Right hindlimb (tissue), 1 donor: ENCODE data around the gene NOTCH1.
A peak's percentile ranks its signal among the peaks of the same experiment; 100 is the strongest.

Source experiments
- DNase-seq: peaks from one replicate; pipeline ENCODE4 v3.0.0-alpha.2; 2018

Gene NOTCH1

DNA sequence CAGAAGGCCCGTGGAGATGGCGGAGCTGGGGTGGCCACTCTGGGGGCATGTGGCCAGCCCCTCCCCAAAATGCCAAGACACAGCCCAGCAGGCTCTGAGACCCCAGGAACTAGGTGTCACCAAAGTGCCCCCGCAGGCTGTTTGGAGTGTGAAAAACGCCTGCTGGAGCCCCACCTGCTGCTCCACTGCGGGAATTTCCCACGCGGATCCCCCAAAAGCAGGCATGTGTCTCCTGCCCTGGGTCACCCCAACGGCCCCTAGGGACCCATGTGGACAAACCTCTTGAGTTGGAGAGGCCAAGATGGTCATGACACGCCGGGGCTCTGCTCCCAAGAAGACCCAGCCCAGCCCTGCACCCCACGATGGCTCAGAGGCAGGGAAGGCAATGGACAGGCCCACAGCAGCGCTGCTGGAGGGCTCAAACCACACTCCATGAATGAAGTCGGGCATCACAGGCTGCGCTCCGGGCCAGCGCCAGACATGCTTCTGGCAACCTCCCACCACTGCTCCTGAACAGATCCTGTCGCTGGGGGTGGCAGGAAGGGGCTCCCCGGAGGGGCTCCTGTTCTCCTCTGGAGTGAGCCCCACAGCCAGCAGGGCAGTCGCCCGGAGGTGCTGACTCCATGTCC is 15.3 kb downstream of the NOTCH1 start:
- no peak for DNase-seq

DNA sequence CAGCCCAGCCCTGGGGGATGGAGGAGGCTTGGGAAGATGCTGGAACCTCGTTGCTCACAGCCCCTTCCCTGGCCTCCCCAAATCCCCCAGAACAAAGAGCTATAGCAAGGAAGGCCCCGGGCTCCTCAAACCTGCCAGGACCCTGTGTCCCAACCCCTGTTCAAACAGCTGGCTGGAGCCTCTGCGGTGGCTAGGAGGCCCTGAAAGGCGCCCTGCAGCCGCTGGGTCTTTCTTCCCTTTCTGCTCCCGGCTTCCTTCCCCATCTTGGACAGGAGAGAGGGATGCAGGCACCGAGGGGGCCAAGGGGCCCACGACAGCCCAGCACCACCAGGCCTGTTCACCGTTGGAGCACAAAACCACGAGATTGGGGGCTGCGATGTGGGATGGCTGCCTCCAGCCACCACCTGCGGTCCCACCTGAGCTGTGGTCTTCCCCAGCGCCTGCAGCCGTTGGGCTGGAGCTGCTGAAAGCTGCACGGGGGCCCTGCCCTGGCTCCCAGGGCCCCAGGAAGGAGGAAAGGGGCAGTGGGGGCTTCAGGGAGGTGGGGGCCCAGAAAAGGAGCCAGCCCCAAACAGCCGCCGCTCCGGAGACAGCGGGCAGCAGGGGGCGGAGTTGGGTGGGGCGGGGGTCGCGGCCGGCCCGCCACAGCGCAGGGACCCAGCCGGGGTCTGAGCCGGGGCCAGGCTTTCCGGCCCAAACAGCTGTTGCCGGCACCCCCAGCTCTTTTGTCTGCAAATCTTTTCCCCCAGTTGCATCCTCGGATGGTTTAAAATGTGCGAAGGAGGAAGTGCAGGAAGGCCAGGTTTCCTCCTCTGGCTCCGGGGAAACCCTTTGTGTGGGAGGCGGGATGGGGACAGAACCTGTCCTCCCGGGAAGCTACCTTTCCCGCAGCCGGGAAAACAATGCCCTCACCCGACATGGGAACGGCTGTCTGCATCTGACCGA is 16.1 kb downstream of the NOTCH1 start:
- DNase-seq: peak; percentile 49

DNA sequence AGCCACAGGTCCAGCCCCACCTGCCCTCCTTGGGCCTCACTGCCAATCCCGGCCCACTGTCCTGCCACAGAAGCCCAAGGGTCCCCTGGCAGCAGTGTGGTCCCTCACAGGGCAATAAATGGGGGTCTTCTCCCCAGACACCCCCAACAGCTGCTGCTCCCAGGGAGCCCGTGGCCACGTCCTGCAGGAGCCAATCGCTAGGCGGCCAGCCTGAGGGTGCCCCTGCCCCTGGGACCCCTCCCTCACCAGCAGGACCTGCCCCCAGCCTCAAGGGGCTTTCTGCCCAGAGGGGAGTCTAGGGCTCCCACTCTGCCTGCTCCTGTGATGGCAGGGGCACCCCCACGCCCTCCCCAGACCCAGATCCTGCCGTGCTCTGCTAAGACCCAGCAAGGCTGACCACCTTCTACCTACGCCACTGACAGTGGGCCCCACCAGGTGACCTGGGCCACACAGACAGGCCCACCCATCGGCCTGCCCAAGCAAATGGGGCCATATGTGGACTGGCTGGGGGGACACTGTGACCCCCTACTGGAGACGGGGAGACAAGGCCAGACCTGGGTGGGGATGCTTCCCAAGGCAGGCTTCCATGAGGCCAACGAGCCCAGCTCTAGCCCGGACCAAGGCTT is 17.0 kb downstream of the NOTCH1 start:
- DNase-seq: no peak

DNA sequence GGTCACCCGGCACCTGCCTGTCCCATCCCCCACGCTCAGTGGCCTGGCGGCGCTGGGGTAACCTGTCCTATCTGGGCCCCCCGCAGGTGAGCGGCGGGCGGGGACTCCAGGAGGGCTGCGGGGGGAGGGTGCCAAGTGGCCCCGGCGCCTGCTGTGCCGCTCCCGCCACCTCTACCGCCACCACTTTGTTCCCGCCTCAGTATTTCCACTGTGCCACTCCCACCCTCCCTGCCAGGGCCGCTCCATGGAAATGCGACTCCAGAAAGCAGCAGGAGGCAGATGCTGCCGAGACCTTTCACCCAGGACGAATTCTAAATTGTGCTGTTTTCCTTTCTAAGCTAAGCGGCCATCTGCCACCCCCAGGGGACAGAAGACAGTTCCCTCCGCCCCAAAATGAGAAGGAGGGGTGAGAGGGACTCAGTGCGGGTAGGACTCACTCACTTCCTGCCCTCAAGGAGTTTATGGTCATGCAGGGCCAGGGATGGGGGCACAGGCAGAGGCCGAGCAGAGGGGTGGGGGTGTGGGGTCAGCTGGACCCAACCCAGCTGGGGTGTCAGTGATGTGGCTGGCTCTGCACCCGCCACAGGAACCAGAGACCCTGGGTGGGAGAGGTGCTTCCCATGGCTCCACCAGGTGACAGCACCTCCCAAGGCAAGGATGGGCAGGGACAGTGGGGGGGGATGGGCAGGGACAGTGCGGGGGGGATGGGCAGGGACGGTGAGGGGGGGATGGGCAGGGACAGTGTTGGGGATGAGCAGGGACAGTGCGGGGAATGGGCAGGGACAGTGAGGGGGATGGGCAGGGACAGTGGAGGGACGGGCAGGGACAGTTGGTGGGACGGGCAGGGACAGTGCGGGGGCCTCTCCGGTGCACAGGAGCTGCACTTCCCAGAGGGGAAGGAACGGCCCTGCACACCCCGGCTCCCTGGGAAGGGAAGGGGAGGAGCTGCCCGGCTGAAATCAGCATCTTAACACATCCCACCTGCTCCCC is 17.8 kb downstream of the NOTCH1 start:
- DNase-seq: peak; percentile 70

DNA sequence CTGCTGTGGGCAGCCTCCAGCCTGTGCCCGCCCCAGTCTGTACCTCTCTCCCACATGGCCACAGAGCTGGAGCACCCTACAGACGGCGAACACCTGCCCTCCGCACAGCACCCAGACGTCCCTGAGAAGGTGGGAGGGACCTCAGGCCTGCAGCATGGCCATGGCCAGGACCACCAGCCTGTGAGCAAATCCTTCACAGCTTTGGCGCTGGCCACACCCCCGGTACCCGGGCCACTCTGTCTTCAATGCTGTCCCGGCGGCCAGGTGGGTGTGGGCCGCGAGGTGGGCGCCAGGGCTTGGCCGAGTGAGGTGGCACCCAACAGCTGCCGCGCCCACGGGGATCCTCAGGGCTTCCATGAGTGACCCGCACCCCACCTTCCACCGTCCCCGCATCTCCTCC is 18.7 kb downstream of the NOTCH1 start:
- no peak for DNase-seq

DNA sequence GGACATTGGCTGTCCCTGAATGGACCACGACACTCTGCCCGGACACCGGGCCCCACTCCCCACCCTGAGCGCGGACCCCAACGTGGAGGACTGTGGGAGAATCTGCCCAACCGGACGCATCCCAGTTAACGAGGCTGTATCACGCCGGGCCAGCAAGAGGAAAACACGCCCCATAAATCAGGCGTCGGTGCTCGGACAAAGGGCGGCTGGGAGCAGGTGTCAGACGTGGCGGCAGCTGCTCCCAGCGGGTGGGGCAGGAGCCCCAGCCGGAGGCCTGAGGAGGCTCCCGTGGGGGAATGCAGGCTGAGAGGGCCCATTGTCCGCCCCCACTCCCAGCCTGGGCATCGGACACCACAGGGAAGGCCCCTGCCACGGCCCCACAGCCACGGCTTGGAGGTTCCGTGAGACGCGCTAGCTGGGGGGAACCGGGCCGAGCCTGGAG is 19.2 kb downstream of the NOTCH1 start:
- DNase-seq: peak; percentile 69

DNA sequence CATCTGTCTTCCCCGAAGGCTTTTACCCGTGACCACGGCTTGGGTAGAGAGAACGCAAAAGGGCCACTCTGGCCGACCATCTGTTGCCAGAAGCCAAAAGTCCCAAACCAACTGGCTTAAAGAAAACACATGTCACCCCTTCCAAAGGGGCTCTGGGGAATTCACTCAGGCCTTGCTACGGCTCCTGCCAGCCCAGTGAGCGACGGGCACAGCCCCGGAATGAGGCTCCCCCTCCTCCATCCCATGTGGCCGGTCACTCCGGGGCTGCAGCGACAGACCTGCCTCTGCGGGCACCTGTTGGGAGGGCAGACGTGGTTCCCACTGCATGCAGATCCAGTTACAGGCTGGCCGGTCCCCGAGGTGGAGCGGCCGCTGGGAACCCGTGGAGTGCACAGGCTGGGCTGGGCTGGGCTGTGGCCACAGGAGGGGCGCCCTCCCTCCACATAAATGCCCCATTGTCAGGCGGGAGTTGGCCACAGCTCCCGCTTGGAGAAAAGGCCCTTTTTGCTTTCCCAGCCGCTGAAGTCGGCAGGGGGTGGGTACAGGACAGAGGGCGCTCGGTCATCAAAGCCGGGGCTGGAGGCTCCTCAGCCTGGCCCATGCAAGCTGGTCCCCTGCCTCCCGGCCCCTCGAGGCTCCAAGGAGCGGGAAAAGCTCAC is 19.9 kb downstream of the NOTCH1 start:
- DNase-seq: peak; percentile 78

DNA sequence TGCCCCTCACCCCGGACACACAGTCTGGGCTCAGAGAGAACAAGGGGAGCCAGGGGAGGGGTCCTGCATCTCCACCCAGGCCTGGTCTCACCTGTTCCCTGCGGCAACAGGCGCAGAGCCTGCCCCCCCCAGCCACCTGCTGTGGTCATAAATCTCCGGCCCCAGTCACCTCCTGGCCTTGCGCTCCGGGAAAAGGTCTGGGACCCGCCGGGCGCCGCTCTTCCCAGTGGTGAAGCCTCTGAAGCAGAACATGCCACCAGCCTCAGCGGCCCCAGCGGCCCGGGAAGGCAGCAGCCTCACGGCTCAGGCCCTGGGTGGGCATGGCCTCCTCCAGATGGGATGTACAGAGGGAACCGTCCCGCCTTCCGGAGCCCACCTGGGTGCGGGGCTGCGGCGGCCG is 20.6 kb downstream of the NOTCH1 start:
- DNase-seq: peak; percentile 50

DNA sequence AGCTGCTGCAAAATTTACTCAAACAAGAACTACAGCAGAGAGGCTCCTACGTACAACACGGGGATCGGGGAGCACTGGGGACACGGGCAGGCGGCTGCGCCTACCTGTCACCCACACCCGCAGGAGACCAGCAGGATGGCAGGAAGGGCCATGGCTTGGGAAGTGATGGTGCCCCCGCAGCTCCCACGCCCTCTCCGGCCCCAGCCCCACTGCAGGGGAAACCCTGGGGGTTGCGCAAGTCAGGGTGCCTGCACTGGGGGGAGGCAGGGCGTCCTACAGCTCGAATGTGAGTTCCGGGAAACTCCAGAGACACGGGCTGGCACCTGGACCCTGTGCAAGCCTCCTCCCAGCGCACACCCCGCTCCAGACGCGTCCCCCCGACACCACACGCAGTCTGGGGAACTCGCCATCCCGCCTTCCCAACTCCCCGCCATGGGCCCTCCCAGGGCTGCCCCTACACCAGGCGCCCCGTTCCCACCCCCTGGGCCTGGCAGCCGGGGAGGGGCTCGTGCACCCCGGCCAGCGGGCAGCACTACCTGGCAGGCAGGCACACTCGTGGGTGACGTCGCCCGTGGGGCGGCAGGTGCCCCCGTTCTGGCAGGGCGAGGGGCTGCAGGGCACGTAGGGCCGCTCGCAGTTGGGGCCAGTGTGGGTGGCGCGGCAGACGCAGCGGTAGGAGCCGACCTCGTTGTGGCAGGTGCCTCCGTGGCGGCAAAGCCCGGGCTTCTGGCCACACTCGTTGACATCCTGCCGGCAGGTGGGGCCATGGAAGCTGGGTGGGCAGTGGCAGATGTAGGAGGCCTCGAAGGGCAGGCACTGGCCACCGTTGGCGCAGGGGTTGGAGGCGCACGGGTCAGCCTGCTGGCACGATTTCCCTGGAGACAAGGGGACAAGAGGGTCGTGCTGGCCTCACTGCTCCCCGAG is 23.3 kb downstream of the NOTCH1 start:
- DNase-seq: no peak

DNA sequence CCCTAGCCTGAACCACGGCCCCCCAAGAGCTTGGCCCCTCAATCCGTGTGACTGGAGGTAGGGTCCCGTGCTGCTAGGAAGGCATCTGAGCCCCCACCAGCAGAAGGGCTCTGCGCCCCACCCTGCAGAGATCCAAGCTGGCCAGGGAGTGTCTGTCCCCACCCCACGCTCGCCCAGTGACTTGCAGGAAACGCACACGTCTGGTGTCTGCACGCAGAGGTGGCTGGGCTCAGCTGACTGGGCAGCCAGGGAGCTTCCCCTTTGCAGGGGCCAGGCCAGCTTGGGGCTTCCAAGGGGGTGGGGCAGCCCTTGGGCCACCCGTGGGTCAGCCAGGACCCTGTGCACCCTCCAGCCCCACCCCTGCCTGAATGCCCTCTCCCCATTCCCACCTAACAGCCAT is 24.3 kb downstream of the NOTCH1 start:
- DNase-seq: no peak

DNA sequence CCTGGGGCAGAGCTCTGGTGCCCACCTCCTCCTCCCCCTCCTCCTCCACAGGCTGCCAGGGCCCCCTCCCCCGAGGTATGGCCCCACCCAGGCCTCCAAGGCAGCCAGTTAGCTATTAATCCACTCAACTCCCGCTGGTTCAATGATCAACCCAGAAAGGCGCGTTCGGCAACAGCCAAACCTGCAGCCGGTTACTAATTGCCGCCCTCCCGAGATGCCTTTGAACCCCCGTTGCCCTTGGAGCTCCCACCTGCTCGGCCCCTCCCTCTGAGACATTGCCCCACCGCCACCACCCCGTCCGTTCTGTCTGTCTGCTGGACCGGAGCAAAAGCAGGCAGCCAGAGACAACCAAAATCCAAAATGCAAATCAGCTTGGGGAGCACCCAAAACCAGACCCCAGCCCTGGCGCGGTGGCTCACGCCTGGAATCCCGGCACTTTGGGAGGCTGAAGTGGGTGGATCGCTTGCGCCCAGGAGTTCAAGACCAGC is 25.8 kb downstream of the NOTCH1 start:
- no peak for DNase-seq

DNA sequence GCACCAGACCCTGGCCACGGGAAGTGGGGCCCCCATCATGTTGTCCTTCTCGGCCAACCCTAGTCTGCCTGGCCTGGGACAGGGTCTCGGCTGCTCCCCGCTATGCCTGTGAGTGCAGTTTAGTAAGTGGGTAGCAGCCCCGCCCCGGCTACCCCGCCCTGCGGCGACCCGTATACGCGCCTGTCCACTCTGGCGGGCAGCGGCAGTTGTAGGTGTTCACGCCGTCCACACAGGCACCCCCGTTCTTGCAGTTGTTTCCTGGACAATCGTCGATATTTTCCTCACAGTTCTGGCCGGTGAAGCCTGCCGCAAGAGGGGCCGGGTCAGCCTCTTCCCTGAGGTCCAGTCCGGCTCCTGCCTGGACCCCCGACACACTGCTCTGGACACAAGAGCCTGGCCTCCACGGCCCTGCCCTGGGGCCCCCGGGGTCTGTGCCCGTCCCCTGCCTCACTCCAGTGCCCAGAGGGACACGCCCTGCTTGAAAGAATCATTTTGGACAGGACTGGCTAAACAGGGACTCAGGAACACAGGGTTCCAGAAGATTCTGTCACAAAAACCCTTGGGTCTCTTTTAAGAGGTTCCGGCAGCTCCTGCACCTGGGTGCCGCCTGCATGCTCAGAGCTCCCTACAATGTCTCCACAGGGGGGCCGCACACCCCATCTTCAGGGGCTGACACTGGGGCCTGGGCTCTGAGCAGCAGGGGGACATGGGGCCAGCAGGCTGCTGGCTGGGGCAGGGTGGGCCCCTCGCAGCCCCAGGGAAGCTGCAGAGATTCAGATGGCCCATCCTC is 26.4 kb downstream of the NOTCH1 start:
- no peak for DNase-seq

DNA sequence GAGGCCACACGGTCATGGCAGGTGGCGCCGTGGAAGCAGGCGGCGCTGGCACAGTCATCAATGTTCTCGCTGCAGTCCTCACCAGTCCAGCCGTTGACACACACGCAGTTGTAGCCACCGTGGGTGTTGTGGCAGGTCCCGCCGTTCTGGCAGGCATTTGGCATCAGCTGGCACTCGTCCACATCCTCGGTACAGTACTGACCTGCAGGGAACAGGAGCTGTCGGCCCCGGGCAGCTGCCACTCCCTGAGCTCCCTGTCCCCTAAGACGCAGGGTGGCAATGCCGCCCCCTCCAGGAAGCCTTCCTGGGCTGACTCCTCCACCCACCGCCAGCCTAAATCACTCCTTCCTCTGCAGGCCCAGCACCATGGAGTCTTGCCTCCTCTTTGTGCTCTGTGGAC is 27.2 kb downstream of the NOTCH1 start:
- DNase-seq: no peak

DNA sequence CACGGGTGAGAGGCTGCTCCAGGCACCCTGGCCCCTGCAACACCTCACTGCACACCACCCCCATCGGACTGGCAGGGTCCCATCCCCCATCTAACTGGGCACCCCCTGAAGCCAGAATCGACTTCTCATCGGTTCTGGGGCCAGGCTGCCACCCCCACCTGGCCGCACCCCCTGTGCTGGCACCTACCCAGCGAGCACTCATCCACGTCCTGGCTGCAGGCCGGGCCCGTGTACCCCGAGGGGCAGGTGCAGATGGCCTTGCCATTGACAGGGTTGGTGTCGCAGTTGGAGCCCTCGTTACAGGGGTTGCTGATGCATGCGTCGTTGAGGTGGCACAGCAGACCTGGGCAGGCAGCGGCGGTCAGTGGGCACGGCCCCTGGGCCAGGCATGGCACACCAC is 27.9 kb downstream of the NOTCH1 start:
- DNase-seq: no peak

DNA sequence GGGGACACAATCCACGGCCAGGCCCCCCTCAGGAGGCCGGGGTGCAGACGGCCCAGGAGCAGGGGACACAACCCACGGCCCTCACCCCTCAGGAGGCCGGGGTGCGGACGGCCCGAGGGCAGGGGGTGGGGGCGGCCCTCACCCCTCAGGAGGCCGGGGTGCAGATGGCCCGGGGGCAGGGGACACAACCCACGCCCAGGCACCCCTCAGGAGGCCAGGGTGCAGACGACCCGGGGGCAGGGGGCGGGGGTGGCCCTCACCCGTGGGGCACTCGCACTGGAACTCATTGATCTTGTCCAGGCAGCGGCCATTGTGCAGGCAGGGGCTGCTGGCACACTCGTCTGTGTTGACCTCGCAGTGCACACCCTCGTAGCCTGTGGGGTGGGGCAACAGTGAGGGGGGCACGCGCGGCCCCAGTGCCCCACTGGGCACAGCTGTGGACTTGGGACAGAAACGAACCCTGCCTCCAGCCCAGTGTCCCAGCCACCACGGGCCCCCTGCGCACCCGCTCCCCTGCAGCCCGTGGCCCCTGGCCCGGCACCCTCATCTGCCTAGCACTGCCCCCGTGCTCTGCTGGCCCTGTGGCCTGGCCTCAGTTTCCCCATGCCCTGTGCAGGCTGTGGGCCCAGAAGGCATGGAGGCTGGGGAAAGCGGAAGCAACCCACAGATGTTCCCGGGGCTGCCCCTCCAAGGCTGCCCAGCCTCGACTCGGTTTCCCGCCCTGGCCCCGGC is 28.7 kb downstream of the NOTCH1 start:
- no peak for DNase-seq

DNA sequence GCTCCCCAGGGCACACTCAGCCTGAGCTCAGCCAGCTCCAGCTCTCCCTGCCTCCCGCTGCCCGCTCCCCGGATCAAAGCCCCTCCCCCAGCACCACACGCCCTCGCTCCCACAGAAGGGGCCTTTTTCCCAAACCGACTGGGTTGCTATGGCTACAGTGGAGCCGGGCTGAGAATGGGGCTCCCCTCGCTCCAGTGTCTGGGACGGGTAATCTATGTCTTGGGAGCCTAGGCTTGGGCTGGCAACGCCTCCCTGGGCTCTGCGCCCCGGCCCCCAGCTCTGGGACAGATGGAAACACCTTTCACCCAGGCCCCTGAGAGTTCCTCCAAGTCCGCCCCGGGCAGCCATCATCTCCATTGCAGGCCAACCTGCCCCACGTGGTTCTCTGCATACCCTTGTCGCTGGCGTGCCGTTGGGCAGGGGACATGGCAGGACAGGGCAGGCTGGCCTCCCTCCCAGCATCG is 29.6 kb downstream of the NOTCH1 start:
- DNase-seq: no peak

DNA sequence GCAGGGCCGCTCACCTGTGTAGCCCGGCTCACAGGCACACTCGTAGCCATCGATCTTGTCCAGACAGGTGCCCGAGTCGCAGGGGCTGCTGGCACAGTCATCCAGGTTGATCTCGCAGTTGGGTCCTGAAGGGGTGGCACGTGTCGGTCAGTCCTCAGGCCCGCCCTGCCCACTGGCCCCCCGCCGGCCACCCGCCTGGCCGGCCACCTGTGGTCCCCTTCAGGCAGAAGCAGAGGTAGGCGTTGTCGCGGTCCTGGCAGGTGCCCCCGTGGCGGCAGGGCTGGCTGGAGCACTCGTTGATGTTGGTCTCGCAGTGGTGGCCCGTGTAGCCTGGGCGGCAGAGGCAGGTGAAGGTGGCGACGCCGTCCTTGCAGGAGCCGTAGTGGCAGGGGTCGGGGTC is 30.6 kb downstream of the NOTCH1 start:
- DNase-seq: no peak

DNA sequence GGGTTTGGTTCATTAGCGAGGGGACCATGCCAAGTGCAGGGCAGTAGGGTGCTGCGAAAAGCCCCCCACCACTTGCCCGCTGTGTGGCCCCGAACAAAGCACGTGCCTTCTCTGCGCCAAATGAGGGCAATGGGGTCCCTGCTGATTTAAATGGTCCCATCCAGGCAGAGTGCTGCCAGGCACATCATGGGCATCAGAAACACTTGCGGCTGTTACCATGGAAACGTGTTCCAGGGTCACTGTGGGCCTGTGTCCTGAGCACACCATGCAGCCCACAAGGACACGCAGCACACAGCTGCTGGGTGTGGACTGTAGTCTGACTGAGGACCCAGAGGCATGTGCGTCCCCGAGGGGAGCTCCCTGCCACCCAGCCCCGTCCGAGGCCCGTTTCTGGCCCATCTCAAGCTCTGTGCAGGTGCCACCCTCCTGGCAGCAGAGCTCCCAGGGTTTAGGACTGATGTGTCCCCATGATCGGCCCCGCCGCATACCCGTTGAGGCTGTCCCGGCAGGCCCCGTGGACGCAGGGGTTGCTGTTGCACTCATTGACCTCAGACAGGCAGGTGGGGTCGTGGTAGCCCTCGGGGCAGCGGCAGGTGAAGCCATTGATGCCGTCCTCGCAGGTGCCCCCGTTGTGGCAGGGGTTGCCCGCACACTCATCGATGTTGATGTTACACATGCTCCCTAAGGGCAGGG is 31.7 kb downstream of the NOTCH1 start:
- no peak for DNase-seq
